ENCODE data around the gene GRB10.
"Not testable (repeated sequence)": the region's sequence is repeated elsewhere in the genome, so short reads cannot be mapped to it uniquely, and the experiment has no call there.

GRB10 gene

GRCh38 chr7:50580057-50580456, 202.6 kb downstream of the GRB10 start:
- Histone ChIP-seq H4K20me1 (no peaks in the 10 kb centered on the region), H3K4me3 (no peak overlapping the region), H3K9ac (no peak overlapping the region), H3K27me3 (no peaks in the 10 kb centered on the region), H3K4me1 (no peaks in the 10 kb centered on the region), H3K9me3 (replicated peaks in 1 of 11) (peaks cover 33 to 46% (median 42%) of the 10 kb centered on the region in 11 experiments), H3K4me2 (no peak overlapping the region), H3K27ac (no peak overlapping the region), H3K36me3 (no peaks in the 10 kb centered on the region; a peak in 1 of 22 replicates)
- no peak for TF ChIP-seq Cebpa-rat (IDR thresholded peaks at IDR 0.05)

GRCh38 chr7:50578105-50578504, 204.6 kb downstream of the GRB10 start:
- H3K36me3 ChIP-seq, H3K4me1 ChIP-seq, H3K4me3 ChIP-seq, H3K4me2 ChIP-seq, H4K20me1 ChIP-seq, H3K9ac ChIP-seq, H3K27me3 ChIP-seq, H3K27ac ChIP-seq: not testable (repeated sequence)
- H3K9me3 ChIP-seq (replicated peaks in 1 of 11) = peaks cover 13 to 27% (median 23%) of the 10 kb centered on the region in 11 experiments

GRCh38 chr7:50577569-50577968, 205.1 kb downstream of the GRB10 start:
- no peak overlapping the region for H3K27ac ChIP-seq
- no peaks in the 10 kb centered on the region for H4K20me1 ChIP-seq
- peaks cover 8 to 21% (median 17%) of the 10 kb centered on the region in 11 experiments; a peak in 21 of 22 replicates for H3K9me3 ChIP-seq (replicated peaks in 1 of 11)
- no peaks in the 10 kb centered on the region for H3K36me3 ChIP-seq
- H3K9ac ChIP-seq = no peak overlapping the region
- H3K4me1 ChIP-seq = no peaks in the 10 kb centered on the region
- H3K4me2 ChIP-seq = no peak overlapping the region
- no peak for TF ChIP-seq Cebpa-rat (IDR thresholded peaks at IDR 0.05)
- no peak overlapping the region for H3K4me3 ChIP-seq
- H3K27me3 ChIP-seq = no peaks in the 10 kb centered on the region

DNA sequence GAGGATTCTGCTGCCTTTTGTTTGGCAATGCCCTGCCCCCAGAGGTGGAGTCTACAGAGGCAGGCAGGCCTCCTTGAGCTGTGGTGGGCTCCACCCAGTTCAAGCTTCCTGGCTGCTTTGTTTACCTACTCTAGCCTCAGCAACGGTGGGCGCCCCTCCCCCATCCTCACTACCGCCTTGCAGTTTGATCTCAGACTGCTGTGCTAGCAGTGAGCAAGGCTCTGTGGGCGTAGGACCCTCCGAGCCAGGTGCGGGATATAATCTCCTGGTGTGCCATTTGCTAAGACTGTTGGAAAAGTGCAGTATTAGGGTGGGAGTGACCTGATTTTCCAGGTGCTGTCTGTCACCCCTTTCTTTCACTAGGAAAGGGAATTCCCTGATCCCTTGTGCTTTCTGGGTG, 206.3 kb downstream of the GRB10 start:
- H3K27ac ChIP-seq, H3K9ac ChIP-seq, H3K4me2 ChIP-seq, H3K27me3 ChIP-seq, H4K20me1 ChIP-seq, H3K4me3 ChIP-seq, H3K4me1 ChIP-seq, H3K36me3 ChIP-seq: not testable (repeated sequence)
- peaks cover 0 to 13% (median 10%) of the 10 kb centered on the region in 11 experiments; a peak in 10 of 22 replicates for H3K9me3 ChIP-seq (replicated peaks in 1 of 11)

DNA sequence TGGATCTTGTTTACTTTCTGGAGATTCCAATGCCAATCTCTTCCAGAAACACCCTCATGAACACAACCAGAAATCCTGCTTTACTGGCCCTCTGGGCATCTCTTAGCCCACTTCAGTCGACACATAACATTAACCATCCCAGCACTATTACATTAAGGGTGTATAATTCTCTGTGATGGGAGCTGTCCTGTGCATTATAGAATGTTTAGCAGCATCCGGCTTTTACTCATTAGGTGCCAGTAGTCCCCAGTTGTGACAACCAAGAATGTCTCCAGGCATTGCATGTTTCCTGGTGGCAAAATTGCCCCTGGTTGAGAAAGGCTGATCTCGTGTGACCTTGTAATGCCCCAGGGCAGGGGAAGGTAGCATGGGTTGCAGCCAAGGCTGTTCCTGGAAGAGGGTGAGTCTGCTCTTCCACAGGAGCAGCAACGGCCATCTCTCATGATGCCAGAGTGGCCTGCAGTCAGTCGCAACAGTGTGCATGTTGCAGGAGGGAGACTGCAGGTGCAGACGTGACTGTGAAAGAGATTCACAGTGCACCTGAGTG, 214.9 kb downstream of the GRB10 start:
- TF ChIP-seq Cebpa-rat (IDR thresholded peaks at IDR 0.05) = no peak
- no peak overlapping the region for H3K4me3 ChIP-seq
- H3K36me3 ChIP-seq = no peaks in the 10 kb centered on the region
- no peaks in the 10 kb centered on the region for H4K20me1 ChIP-seq
- H3K27me3 ChIP-seq = no peaks in the 10 kb centered on the region
- no peaks in the 10 kb centered on the region for H3K4me1 ChIP-seq
- H3K27ac ChIP-seq = no peak overlapping the region
- H3K4me2 ChIP-seq = no peak overlapping the region
- H3K9me3 ChIP-seq (replicated peaks in 1 of 11) = peaks cover 0 to 6% (median 0%) of the 10 kb centered on the region in 11 experiments; a peak in 3 of 22 replicates
- H3K9ac ChIP-seq = no peak overlapping the region

DNA sequence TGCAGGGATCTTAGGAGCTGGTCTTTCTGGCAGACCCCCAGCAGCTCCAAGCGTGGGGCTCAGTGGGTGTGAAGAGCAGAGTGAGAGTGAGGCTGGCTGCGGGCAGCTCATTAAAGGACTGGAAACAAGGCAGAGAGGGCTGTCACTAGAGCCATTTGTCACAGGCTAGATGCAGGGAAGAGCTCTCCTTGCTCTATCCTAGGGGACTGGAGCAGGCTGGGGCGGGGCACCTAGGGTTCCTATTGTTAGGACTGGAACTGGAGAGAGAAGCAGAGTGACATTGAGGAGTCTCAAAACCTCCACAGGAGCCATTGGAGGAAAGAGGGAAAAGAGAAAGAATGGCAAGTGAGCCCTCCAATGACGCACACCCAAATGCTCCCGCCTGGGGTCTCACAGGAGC, 216.7 kb downstream of the GRB10 start:
- Histone ChIP-seq H3K27me3 (no peaks in the 10 kb centered on the region), H3K27ac (no peak overlapping the region), H3K9me3 (replicated peaks in 1 of 11) (peaks cover 0 to 6% (median 0%) of the 10 kb centered on the region in 11 experiments; a peak in 3 of 22 replicates), H3K9ac (no peak overlapping the region), H3K36me3 (no peaks in the 10 kb centered on the region), H4K20me1 (0 out of 22 replicates have a peak, but pooled peaks cover 0 to 4% (median 0%) of the 10 kb centered on the region in 11 experiments), H3K4me2 (no peak overlapping the region), H3K4me1 (no peaks in the 10 kb centered on the region), H3K4me3 (no peak overlapping the region)
- no peak for TF ChIP-seq Cebpa-rat (IDR thresholded peaks at IDR 0.05)

GRCh38 chr7:50565559-50565916, 217.2 kb downstream of the GRB10 start:
- Histone ChIP-seq H3K27ac (no peak overlapping the region), H3K4me2 (no peak overlapping the region), H3K9me3 (replicated peaks in 1 of 11) (peaks cover 0 to 6% (median 0%) of the 10 kb centered on the region in 11 experiments; a peak in 2 of 22 replicates), H3K4me1 (no peaks in the 10 kb centered on the region), H3K4me3 (no peak overlapping the region), H4K20me1 (0 out of 22 replicates have a peak, but pooled peaks cover 0 to 4% (median 0%) of the 10 kb centered on the region in 11 experiments), H3K9ac (no peak overlapping the region), H3K36me3 (no peaks in the 10 kb centered on the region), H3K27me3 (no peaks in the 10 kb centered on the region)
- no peak for TF ChIP-seq Cebpa-rat (IDR thresholded peaks at IDR 0.05)

- no peak within 1 kb of the TSS for H3K27ac ChIP-seq
- no peaks in the 10 kb centered on the region for H3K4me1 ChIP-seq
- no peaks in the 10 kb centered on the region for H3K36me3 ChIP-seq
- TF ChIP-seq Cebpa-rat (IDR thresholded peaks at IDR 0.05) = no peak
- 0 out of 22 replicates have a peak, but pooled peaks cover 0 to 4% (median 0%) of the 10 kb centered on the region in 11 experiments for H4K20me1 ChIP-seq
- H3K9ac ChIP-seq = no peak within 1 kb of the TSS
- H3K9me3 ChIP-seq (replicated peaks in 1 of 11) = no peaks in the 10 kb centered on the region
- H3K4me3 ChIP-seq = no peak within 1 kb of the TSS
- H3K4me2 ChIP-seq = no peak within 1 kb of the TSS
- no peaks in the 10 kb centered on the region for H3K27me3 ChIP-seq
Observed at GRCh38 chr7:50564640-50565558, 217.8 kb downstream of the GRB10 start, which contains the start of gene DDC. DDC (minus strand) TSS chr7:50565405; CDS start chr7:50544085, 21,320 bp downstream.

DNA sequence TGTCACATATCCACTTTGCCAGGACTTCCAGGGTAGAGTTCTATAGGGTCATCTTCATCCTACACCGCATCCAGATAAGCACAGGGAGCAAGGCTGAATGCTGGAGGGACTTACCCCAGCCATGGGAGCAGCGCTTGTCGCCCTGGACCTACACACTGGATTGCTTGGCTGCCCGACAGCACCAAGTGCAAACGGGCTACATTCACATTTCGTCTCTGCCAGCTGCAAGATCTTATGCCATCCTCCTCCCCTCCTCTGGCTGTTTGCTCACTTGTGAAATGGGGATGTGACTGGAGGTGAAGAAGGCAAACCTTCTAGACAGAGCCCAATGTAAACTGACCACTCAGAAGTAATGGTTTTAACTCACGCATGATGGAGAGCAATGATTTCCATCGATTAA, 218.5 kb downstream of the GRB10 start:
- no peak for TF ChIP-seq Cebpa-rat (IDR thresholded peaks at IDR 0.05)
- H3K27me3 ChIP-seq = no peaks in the 10 kb centered on the region
- H3K9me3 ChIP-seq (replicated peaks in 1 of 11) = no peaks in the 10 kb centered on the region
- no peaks in the 10 kb centered on the region; a peak in 2 of 20 replicates for H3K4me1 ChIP-seq
- H3K9ac ChIP-seq = no peak overlapping the region
- 0 out of 22 replicates have a peak, but pooled peaks cover 0 to 4% (median 0%) of the 10 kb centered on the region in 11 experiments for H4K20me1 ChIP-seq
- no peaks in the 10 kb centered on the region for H3K36me3 ChIP-seq
- H3K27ac ChIP-seq = no peak overlapping the region
- H3K4me3 ChIP-seq = no peak overlapping the region
- H3K4me2 ChIP-seq = no peak overlapping the region
